Activated naive CD8-positive, alpha-beta T cell (primary cell): ENCODE data around the gene TSHZ3.
A peak's percentile ranks its signal among the peaks of the same experiment; 100 is the strongest.

Experiments used
- H3K27ac Mint-ChIP-seq: one replicate; pipeline ENCODE4 v1.8.0; 2021; ENCODE audit warnings: mixed read lengths
- H3K27me3 Mint-ChIP-seq: one replicate; pipeline ENCODE4 v1.8.0; 2021; ENCODE audit warnings: mixed read lengths
- H3K36me3 Mint-ChIP-seq: one replicate; pipeline ENCODE4 v1.8.0; 2021; ENCODE audit warnings: mixed read lengths
- H3K4me1 Mint-ChIP-seq: one replicate; pipeline ENCODE4 v1.8.0; 2021; ENCODE audit warnings: low read depth, mixed read lengths
- H3K4me3 Mint-ChIP-seq: one replicate; pipeline ENCODE4 v1.8.0; 2021; ENCODE audit warnings: mild to moderate bottlenecking, mixed read lengths
- H3K9me3 Mint-ChIP-seq: one replicate; pipeline ENCODE4 v1.8.0; 2021; ENCODE audit warnings: low read depth, mixed read lengths

Gene TSHZ3

DNA sequence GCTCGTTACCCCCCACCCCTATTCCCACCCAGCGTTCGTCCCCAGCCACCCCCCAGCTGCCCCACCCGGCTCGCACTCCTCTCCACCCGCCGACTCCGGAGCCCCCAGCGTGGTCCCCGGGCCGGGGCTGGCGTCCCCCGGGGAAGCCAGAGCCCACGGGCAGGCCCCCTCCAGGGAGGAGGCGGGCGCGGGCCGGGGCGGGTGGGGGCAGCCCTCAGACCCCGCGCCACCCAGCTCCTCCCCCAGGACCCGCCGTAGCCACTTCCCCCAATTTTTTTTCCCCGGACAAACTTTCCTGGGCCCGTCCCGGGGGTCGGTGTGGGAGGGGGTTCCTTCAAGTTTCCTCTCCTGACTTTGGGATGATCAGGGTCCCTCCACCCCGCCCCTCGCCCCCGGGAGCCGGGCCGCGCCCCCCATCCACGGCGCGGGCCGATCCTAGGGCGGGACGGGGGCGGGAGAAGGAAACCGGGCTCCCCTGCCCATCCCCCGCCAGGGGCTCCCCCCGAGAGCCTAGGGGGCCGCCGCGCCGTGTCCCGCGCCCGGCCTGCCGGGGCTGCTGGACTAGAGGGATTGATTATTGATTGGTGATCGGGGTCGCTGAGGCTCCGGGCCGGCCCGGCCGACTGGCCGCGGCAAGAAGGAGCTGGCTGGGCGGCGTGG lies 927 bp upstream of the TSHZ3 start:
- Mint-ChIP-seq H3K27ac (no peak overlapping the region), H3K9me3 (no peaks in the 10 kb centered on the region), H3K4me3 (no peak overlapping the region), H3K27me3 (peaks cover 52% of the 10 kb centered on the region), H3K36me3 (no peaks in the 10 kb centered on the region), H3K4me1 (peaks cover 32% of the 10 kb centered on the region)

DNA sequence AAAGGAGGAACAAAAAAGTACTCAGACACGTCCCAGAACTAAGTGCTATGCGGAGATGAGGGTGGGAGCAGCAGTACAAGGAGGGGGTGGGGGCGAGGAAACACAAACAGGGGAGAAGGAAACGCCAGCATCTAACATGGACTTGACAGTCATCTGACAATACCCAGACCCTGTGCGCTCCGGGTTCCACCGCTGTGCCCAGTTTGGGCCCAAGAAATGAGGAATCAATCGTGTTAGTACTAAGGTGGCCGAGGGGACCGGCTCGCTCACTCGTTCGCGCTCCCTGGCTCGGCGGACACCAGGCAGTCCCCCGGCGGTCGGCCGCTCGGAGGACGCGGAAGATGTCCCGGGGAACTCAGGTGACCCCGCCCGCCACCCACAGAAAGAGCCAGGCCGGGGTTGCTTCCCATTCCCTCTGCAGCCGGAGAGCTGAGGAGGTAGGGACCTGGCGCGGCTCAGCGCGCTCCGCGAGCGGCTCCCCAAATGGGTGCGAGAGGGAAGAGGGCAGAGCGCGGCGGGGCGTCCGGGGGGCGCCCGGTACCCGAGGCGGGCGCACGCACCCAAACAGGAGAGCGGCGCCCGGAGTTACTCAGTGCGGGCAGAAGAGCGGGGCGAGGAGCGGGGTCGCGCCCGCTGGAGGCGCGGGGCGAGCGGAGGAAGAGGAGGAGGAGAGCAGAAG lies 616 bp downstream of the TSHZ3 start:
- Mint-ChIP-seq H3K36me3 (no peaks in the 10 kb centered on the region), H3K9me3 (no peaks in the 10 kb centered on the region), H3K4me1 (peaks cover 23% of the 10 kb centered on the region), H3K27me3 (peaks cover 42% of the 10 kb centered on the region), H3K27ac (no peak overlapping the region), H3K4me3 (peak overlapping the region; percentile 83)

DNA sequence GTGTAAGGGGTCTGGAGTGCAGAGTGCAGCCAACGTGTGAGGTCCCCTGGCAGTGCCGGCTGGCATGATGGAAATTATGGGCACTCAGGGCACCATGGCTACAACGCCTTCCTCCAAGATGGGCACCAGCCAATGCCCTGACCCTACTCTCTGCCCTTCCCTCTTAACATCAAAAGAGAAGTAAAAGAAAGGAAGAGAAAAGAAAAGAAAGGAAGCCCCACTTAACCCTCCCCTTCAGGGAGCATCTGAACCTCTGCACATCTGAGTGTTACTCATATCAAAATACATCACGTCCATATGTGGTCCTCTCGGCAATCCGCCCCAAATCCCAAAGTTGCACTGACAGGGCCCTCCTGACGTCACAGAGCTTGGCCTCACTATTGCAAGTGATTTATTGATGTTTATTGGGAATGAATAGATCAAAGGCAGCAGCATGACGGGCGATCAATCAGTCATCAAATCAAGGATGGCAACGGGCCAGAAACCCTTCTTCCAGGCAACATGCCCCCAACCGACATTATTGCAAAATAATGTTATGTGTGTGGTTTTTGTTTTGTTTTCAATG lies 1.3 kb downstream of the TSHZ3 start:
- no peaks in the 10 kb centered on the region for H3K36me3 Mint-ChIP-seq
- no peaks in the 10 kb centered on the region for H3K9me3 Mint-ChIP-seq
- peaks cover 38% of the 10 kb centered on the region for H3K27me3 Mint-ChIP-seq
- H3K4me3 Mint-ChIP-seq = peak overlapping the region; percentile 83
- peaks cover 20% of the 10 kb centered on the region for H3K4me1 Mint-ChIP-seq
- H3K27ac Mint-ChIP-seq = no peak overlapping the region

DNA sequence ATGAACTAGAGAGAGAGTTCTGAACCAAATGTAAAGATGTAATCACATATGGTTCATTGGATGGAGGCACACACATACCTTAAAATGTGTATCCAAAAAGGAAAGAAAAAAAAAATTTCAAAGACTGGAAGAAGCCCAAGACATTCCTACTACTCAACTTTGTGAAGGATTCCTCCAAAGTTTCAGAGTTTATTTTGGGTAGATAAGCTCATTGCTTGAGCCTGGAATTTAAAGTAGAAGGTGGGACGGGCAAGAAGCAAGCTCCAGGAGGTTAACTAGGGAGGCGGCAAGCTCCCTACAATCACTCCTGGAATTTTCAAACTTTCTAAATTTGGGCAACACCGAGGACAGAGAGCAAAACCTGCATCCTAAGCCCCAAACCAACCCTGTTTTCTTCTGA lies 1.9 kb downstream of the TSHZ3 start:
- Mint-ChIP-seq H3K4me3 (peak overlapping the region; percentile 83), H3K27me3 (peaks cover 36% of the 10 kb centered on the region), H3K4me1 (peaks cover 17% of the 10 kb centered on the region), H3K27ac (no peak overlapping the region), H3K9me3 (no peaks in the 10 kb centered on the region), H3K36me3 (no peaks in the 10 kb centered on the region)

DNA sequence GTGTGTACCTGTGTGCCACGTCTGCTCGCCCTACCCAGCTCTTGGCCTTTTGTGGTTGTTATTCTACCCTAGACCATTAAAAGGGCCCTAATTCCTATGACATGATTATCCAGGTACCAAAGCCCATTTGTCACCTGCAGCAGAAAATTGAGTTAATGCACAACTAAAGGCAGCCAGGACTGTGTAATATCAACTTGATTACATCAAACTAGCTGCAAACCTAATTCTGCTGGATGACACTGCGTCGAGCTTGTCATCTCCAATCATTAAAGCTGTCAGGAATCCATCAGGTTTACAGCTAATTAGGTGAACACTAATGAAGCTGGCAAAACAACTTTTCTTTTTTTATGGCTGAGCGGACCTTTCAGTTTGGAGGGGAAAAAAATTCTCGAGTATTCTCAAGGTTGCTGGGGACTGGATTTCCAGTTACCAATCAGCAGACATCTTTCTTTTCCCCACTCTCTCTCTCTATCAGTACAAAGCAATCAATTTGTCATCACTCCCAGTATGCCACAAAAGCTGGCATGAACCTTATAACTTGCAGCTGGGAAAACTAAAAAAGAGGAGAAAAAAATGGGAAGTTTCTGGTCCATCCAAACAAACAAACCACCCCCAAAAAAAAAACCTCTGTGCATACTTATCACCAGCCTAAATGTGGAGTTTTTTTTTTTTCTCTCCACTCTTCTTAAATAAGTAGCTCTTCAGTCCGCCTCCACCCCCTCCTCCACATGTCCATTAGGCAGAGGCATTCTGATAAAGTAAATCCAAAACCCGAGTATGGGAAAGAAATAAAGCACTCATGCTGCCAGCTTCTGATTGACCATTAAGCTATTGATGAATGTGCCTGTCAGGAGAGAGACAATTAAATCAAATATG lies 2.8 kb downstream of the TSHZ3 start:
- Mint-ChIP-seq H3K27me3 (peaks cover 32% of the 10 kb centered on the region), H3K4me3 (no peak overlapping the region), H3K4me1 (peaks cover 15% of the 10 kb centered on the region), H3K36me3 (no peaks in the 10 kb centered on the region), H3K9me3 (no peaks in the 10 kb centered on the region), H3K27ac (no peak overlapping the region)

DNA sequence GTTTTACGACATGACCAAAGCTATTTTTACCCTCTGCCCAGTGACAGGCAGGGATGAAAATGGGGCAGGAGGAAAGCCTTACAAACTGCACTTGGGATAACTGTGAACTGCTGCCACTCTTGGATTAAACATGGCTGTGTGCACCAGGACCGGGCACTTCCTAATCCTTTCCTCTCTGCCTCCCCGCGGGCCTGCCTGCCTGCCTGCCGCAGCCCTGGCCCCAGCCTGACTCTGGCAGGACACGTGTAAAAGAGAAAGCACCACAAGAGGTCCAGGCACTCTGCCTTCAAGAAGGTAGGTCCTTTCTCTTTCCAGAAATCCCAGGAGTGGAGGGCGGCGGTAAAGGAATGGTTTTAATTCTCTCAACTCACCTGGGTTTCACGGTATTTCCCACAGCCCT lies 4.8 kb downstream of the TSHZ3 start:
- no peak overlapping the region for H3K4me3 Mint-ChIP-seq
- no peak overlapping the region for H3K27ac Mint-ChIP-seq
- no peaks in the 10 kb centered on the region for H3K36me3 Mint-ChIP-seq
- peaks cover 27% of the 10 kb centered on the region for H3K4me1 Mint-ChIP-seq
- H3K9me3 Mint-ChIP-seq = no peaks in the 10 kb centered on the region
- H3K27me3 Mint-ChIP-seq = peaks cover 29% of the 10 kb centered on the region

DNA sequence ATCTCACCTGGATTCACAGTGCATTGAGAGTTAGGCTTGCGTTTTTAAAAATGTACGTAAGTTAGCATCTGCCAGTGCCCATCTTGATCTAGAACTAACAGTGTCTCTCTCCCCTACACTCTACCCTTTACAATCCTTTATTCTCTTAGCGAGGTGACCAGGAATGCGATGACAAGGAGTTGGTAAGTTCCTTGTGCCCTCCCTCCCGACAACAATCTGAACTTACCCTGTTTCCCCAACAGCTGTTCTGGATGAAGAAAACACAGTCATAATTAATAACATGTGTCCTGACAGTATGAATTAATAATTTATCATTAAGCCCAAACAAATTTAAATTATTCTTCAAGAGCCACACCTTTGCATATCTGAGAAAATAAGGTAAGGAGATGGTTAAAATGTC lies 6.3 kb downstream of the TSHZ3 start:
- no peak overlapping the region for H3K4me3 Mint-ChIP-seq

DNA sequence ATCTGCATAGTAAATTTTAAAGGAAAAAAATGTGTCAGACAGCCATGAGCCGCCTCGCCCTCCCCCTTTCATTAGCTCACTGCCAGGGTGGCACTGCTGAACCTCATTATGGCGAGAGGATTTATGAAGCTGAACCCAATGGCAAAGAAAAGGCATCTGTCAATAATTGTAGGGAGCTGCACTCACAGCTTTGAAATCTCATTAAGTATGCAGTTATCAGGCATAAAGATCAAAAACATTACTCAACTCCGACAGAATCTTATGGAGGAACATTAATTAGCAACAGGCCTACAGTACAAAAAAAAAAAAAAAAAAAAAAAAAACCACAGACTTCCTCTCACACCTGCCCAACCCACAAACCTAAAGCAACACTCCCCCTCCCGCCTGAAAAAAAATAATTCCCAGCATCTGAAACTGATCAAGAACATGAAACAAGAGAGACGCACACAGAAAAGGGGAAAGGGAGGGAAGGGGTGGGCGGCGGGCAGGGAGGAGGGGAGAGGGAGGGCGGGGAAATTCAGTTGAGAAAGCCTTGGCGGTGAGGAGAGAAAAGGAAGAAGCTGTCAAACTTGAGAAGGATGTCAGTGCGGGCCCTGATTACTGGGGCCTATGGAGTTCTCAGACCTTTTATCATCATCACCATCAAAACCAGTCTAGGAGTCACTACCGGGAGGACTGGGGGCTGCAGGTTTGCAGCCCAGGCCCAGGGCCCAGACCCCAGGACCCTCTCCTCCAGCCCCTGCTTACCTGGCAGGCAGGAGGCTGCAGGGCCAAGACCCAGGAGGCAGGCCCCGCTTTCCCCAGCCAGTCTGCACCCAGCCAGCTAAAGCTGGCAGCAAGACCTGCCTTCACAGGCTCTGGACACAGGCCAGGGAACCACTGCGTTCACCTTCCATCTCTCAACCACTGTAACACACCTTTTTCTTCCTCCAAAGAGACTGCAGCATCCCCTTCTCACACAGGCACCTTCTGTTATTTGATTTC lies 8.9 kb downstream of the TSHZ3 start:
- H3K27ac Mint-ChIP-seq = peak overlapping the region; percentile 64
- no peaks in the 10 kb centered on the region for H3K36me3 Mint-ChIP-seq
- H3K27me3 Mint-ChIP-seq = peaks cover 18% of the 10 kb centered on the region
- peak overlapping the region; percentile 67 for H3K4me3 Mint-ChIP-seq
- no peaks in the 10 kb centered on the region for H3K9me3 Mint-ChIP-seq
- H3K4me1 Mint-ChIP-seq = peaks cover 27% of the 10 kb centered on the region

More for the DNA sequence above, 6.3 kb downstream of the TSHZ3 start:
- peaks cover 28% of the 10 kb centered on the region for H3K27me3 Mint-ChIP-seq
- no peaks in the 10 kb centered on the region for H3K9me3 Mint-ChIP-seq
- peaks cover 29% of the 10 kb centered on the region for H3K4me1 Mint-ChIP-seq
- H3K36me3 Mint-ChIP-seq = no peaks in the 10 kb centered on the region
- no peak overlapping the region for H3K27ac Mint-ChIP-seq

DNA sequence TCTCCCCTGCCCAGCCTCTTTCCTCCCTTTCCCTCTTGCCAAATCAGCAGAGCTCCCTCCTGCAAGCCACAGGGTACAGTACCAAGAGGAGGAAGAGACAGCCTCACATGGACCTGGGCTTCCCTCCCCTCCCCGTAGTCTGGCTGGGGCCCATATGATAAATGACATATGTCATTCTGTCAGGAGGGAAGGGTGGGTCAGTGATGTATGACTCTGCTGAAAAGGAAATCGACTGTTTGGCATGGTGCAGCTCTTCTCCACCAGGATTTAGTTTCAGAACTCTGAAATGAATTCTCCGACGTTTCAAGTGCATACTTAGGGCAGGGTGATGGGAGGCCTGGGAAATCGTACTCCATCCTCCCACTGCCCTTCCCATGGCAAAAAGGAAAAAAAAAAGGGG lies 9.8 kb downstream of the TSHZ3 start:
- Mint-ChIP-seq H3K4me1 (peaks cover 27% of the 10 kb centered on the region), H3K9me3 (no peaks in the 10 kb centered on the region), H3K27ac (no peak overlapping the region), H3K4me3 (peak overlapping the region; percentile 69), H3K27me3 (peaks cover 15% of the 10 kb centered on the region), H3K36me3 (no peaks in the 10 kb centered on the region)

DNA sequence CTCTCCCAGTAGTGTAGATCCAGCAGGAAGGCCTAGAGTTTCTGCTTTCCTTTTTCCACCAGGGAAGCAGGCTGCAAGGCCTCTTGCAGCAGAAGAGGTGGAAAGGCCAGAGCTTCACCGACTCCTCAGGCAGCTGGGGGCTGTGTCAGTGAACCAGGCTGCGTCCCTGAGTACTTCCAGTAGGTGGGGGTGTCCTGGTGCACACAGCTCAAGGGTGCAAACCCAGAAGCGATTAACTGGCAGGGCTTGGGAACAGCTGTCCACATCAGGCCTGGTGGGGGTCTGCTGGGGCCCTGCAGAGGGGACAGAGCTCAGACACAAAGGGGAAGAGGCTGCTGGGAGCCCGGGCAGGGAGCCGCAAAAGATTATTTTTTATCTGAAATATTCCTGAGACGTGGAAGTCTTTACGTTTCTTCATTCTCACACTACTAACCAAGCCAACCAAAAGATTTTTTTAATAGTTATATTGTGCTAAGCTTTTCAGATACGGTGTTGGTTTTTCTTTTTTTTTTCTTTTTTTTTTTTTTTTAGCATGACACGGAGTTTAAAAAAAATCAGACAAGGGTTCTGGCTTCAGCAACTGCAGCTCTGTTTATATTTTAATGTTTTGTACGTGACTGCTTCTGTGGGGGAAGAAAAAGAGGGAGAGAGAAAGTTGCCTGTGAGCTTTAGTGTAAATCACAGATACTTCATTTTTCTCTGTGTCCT lies 11.0 kb downstream of the TSHZ3 start:
- Mint-ChIP-seq H3K4me1 (peaks cover 27% of the 10 kb centered on the region), H3K36me3 (no peaks in the 10 kb centered on the region), H3K9me3 (no peaks in the 10 kb centered on the region), H3K4me3 (peak overlapping the region; percentile 31), H3K27me3 (peaks cover 13% of the 10 kb centered on the region), H3K27ac (no peak overlapping the region)

DNA sequence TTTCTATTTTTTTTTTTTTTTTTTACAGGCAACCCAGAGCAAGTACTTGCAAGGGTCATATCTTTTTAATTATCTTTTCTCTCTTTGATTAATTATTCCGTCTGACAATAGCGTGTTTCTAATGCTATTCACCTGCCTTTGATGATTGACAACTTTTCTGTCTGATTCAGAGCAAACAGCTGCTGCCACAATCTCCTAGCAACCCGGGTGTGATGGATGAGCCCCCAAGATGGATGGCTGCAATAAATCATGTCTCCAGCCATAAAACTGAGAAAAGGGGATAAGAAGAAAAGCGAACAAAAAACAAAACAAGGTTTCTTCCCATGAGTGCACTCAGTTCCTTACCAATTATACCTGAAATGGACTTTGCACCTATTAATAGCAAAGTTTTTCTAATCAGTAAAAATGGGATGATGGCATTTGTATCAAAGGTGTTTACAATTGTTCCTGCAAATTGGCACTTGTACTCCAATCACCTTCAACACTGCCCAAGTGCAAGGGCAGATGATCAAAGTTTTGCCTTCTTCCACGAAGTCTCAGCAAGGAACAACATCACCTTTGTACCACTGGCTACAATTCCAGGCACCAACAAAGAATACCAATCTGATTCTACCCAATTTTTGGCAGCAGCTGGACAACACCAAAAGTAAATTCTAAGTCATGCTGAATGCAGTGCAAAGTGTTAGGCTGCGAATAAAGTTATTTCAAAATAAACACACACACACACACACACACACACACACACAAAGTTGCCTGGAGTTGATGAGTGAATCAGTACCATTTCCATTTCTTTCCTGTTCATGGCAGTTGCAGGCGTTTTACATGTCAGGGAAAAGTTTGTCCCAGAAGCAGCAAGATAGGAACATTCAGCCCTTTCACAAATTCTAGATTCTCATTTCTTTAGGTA lies 12.0 kb downstream of the TSHZ3 start:
- peaks cover 27% of the 10 kb centered on the region for H3K4me1 Mint-ChIP-seq
- H3K9me3 Mint-ChIP-seq = no peaks in the 10 kb centered on the region
- H3K36me3 Mint-ChIP-seq = no peaks in the 10 kb centered on the region
- H3K27me3 Mint-ChIP-seq = peaks cover 10% of the 10 kb centered on the region
- no peak overlapping the region for H3K4me3 Mint-ChIP-seq
- no peak overlapping the region for H3K27ac Mint-ChIP-seq

DNA sequence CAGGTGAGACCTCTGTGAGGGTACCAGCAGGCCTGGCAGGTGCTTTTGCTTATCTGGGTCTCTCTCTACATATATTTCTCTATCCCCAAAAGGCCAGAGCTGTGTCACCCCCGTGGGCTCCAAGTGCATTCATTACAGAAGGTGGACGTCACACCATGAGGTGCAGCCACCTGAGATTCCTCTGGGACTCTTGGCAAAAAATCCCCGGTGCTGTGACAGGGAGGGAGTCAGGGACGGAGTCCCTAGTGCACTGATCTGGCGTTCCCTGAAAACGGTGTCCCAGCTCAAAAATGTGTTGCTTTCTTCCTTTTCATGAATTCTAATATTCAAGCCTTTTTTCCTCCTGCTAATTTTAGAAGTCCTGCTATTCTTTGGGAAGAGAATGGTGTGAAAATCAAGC lies 13.5 kb downstream of the TSHZ3 start:
- Mint-ChIP-seq H3K27me3 (peaks cover 9% of the 10 kb centered on the region), H3K4me3 (no peak overlapping the region), H3K9me3 (no peaks in the 10 kb centered on the region)

More for the DNA sequence above, 13.5 kb downstream of the TSHZ3 start:
- no peak overlapping the region for H3K27ac Mint-ChIP-seq
- H3K4me1 Mint-ChIP-seq = peaks cover 19% of the 10 kb centered on the region
- H3K36me3 Mint-ChIP-seq = no peaks in the 10 kb centered on the region
